SK-N-SH (cell line): ENCODE data around the gene MTCP1. TPM values are rescaled to one million over a fixed set of nuclear protein-coding genes. Genes with fewer than 3 reads are reported as not detected.

Source experiments
- CTCF ChIA-PET: fragments of 300-600, 350-600 bp; formaldehyde crosslinking; extraction: SDS; loops from one replicate; lab custom pipeline; 2021; lab: Yijun Ruan, JAX
- POLR2A ChIA-PET: fragments of 350-600 bp; sonication (Branson Sonifier 250); formaldehyde crosslinking; extraction: SDS; loops from one replicate; lab custom pipeline; 2020; ENCODE audit warnings: antibody characterized with exemption, inconsistent platforms; lab: Yijun Ruan, JAX
- DNase-seq: peaks from one replicate; pipeline ENCODE4 v3.0.0; 2012
- H2AFZ ChIP-seq: fragments of 200-600 bp; sonication (generic); 2 replicates; pipeline ENCODE4 v1.8.1; 2016; ENCODE audit warnings: antibody characterized with exemption, mild to moderate bottlenecking, low read depth
- H3F3A ChIP-seq: fragments of 200-600 bp; sonication (generic); replicated peaks from 2 replicates; pipeline ENCODE3; 2016; ENCODE audit warnings: antibody characterized with exemption, mild to moderate bottlenecking; ENCODE audit not compliant: insufficient read depth
- H3K27ac ChIP-seq, 2 experiments: fragments of 200-500 bp in 1 of 2; fragments of 200-600 bp in 1 of 2; sonication (Bioruptor generic) in 1 of 2; sonication (generic), shearing (Covaris generic) in 1 of 2; 2 replicates each; pipeline versions ENCODE4 v1.5.1 to v1.6.1; 2014 to 2016; ENCODE audit warnings: low read depth in 2 of 2, inconsistent platforms in 1 of 2, low read length in 1 of 2, mild to moderate bottlenecking in 1 of 2, mixed read lengths in 1 of 2
- H3K27me3 ChIP-seq: fragments of 200-600 bp; sonication (generic), shearing (Covaris generic); 2 replicates; pipeline ENCODE4 v1.6.1; 2016; ENCODE audit warnings: mixed run types; ENCODE audit not compliant: insufficient read depth
- H3K36me3 ChIP-seq, 2 experiments: fragments of 200-500 bp in 1 of 2; fragments of 200-600 bp in 1 of 2; sonication (Bioruptor generic) in 1 of 2; sonication (generic) in 1 of 2; replicated peaks in 1 of 2; 2 replicates each; pipeline versions ENCODE3 to v1.5.1; 2014 to 2016; ENCODE audit warnings: low read length in 1 of 2, mild to moderate bottlenecking in 1 of 2; ENCODE audit not compliant: insufficient read depth in 2 of 2, control insufficient read depth in 1 of 2
- H3K4me1 ChIP-seq, 2 experiments: fragments of 200-500 bp in 1 of 2; fragments of 200-600 bp in 1 of 2; sonication (Bioruptor generic) in 1 of 2; sonication (generic), shearing (Covaris generic) in 1 of 2; 2 replicates each; pipeline versions ENCODE4 v1.5.1 to v1.6.1; 2014 to 2016; ENCODE audit warnings: low read depth in 1 of 2, low read length in 1 of 2, mixed run types in 1 of 2; ENCODE audit not compliant: insufficient read depth in 2 of 2, control insufficient read depth in 1 of 2
- H3K4me2 ChIP-seq: fragments of 200-600 bp; sonication (generic), shearing (Covaris generic); 2 replicates; pipeline ENCODE4 v1.6.1; 2017; ENCODE audit warnings: mixed run types
- H3K4me3 ChIP-seq, 2 experiments: fragments of 200-500 bp in 1 of 2; fragments of 200-600 bp in 1 of 2; sonication (Bioruptor generic) in 1 of 2; sonication (generic), shearing (Covaris generic) in 1 of 2; 2 replicates each; pipeline versions ENCODE4 v1.5.1 to v1.8.1; 2014 to 2016; ENCODE audit warnings: low read depth in 2 of 2, inconsistent platforms in 1 of 2, low read length in 1 of 2, mild to moderate bottlenecking in 1 of 2, mixed read lengths in 1 of 2, moderate library complexity in 1 of 2
- H3K79me2 ChIP-seq: fragments of 200-600 bp; sonication (generic); 2 replicates; pipeline ENCODE4 v1.8.1; 2017; ENCODE audit warnings: mild to moderate bottlenecking; ENCODE audit not compliant: insufficient read depth
- H3K9ac ChIP-seq: fragments of 200-600 bp; sonication (generic); 2 replicates; pipeline ENCODE4 v1.6.1; 2017; ENCODE audit warnings: mixed run types
- H3K9me2 ChIP-seq: fragments of 200-600 bp; sonication (generic); 2 replicates; pipeline ENCODE4 v1.6.1; 2017; ENCODE audit warnings: mixed run types
- H3K9me3 ChIP-seq: fragments of 200-600 bp; sonication (generic); 2 replicates; pipeline ENCODE4 v1.6.1; 2017; ENCODE audit warnings: mixed run types, mild to moderate bottlenecking, moderate library complexity
- H4K20me1 ChIP-seq: fragments of 200-600 bp; sonication (generic); 2 replicates; pipeline ENCODE4 v1.6.1; 2017; ENCODE audit warnings: mild to moderate bottlenecking, mixed run types; ENCODE audit not compliant: insufficient read depth
- CHD2 ChIP-seq: fragments of 150-350 bp; IDR thresholded peaks from 2 replicates; pipeline ENCODE4 v1.6.1; 2018; ENCODE audit warnings: low read length; ENCODE audit not compliant: partially characterized antibody
- EZH2phosphoT487 ChIP-seq: fragments of 200-600 bp; sonication (generic); IDR thresholded peaks from 2 replicates; pipeline ENCODE4 v1.6.1; 2017; ENCODE audit warnings: low read depth, mixed run types, mild to moderate bottlenecking, antibody characterized with exemption, moderate library complexity, borderline replicate concordance
- FOXM1 ChIP-seq: IDR thresholded peaks from 2 replicates; pipeline ENCODE4 v1.4.0; 2012; ENCODE audit warnings: low read depth, mild to moderate bottlenecking
- GABPA ChIP-seq: IDR thresholded peaks from 2 replicates; pipeline ENCODE4 v1.4.0; 2012; ENCODE audit warnings: low read depth, mild to moderate bottlenecking
- MEF2A ChIP-seq: IDR thresholded peaks from 2 replicates; pipeline ENCODE4 v1.4.0; 2012; ENCODE audit warnings: low read depth, borderline replicate concordance
- NRF1 ChIP-seq: IDR thresholded peaks from 2 replicates; pipeline ENCODE4 v1.6.1; 2012; ENCODE audit warnings: low read depth, mild to moderate bottlenecking, low read length
- RCOR1 ChIP-seq: fragments of 150-350 bp; IDR thresholded peaks from 2 replicates; pipeline ENCODE4 v1.6.1; 2017; ENCODE audit warnings: antibody characterized with exemption, low read length
- REST ChIP-seq: IDR thresholded peaks from 2 replicates; pipeline ENCODE4 v1.6.1; 2012; ENCODE audit warnings: mild to moderate bottlenecking, low read depth, low read length, moderate library complexity
- RXRA ChIP-seq: IDR thresholded peaks from 2 replicates; pipeline ENCODE4 v1.4.0; 2012; ENCODE audit warnings: low read depth, mild to moderate bottlenecking, borderline replicate concordance
- SMC3 ChIP-seq: IDR thresholded peaks from 2 replicates; pipeline ENCODE4 v1.6.1; 2012; ENCODE audit warnings: low read depth, low read length, improper control_type of control experiment
- TCF12 ChIP-seq: IDR thresholded peaks from 2 replicates; pipeline ENCODE4 v1.4.0; 2012
- USF1 ChIP-seq: IDR thresholded peaks from 2 replicates; pipeline ENCODE4 v1.4.0; 2012; ENCODE audit warnings: low read depth, borderline replicate concordance
- WGBS: methylation state at CpG from one replicate; pipeline ENCODE4 v1.1.6; 2017; ENCODE audit warnings: low lambda C conversion rate; 5-methylcytosine and 5-hydroxymethylcytosine counted together
- polyA plus RNA-seq, 3 experiments: library from polyadenylated mRNA; depleted of rRNA; stranded (reverse); fragments of >200 nt; gene quantifications; 2 replicates each; pipeline ENCODE4 v1.2.3, GENCODE V29; 2012
- TF ChIP-seq, protein P1 (sequence below): fragments of 150-350 bp; IDR thresholded peaks from 2 replicates; pipeline ENCODE4 v1.6.1; 2017; ENCODE audit warnings: antibody characterized with exemption, low read length, low read depth, borderline replicate concordance
- TF ChIP-seq, protein P2 (sequence below): IDR thresholded peaks from 2 replicates; pipeline ENCODE4; 2012
- TF ChIP-seq, protein P3 (sequence below): fragments of 200-600 bp; sonication (generic); IDR thresholded peaks from 2 replicates; pipeline ENCODE4 v1.6.1; 2017; ENCODE audit warnings: antibody characterized with exemption, mild to moderate bottlenecking, moderate library complexity
- TF ChIP-seq, protein P4 (sequence below): IDR thresholded peaks from 2 replicates; pipeline ENCODE4 v1.4.0; 2012; ENCODE audit warnings: low read depth
- TF ChIP-seq, protein P5 (sequence below): fragments of 150-350 bp; IDR thresholded peaks from 2 replicates; pipeline ENCODE4 v1.6.1; 2016; ENCODE audit warnings: mild to moderate bottlenecking, low read depth, low read length

Gene MTCP1
- polyA plus RNA-seq, 1 of the 3 experiments (the other 2 are of a cell fraction), result 3.7 TPM

- Histone ChIP-seq H3K4me3 (peak overlapping the region; percentile 55 to 72), H3K4me2 (peak overlapping the region; percentile 60), H3K27ac (peak overlapping the region; percentile 60 to 76; a peak in 3 of 4 replicates), H3K9ac (peak overlapping the region; percentile 65), H3K79me2 (peaks cover 42% of the 10 kb centered on the region), H3F3A (peaks cover 5% of the 10 kb centered on the region), H4K20me1 (no peaks in the 10 kb centered on the region), H2AFZ (peak overlapping the region; percentile 56; the same call in 1 of the 2 replicates), H3K36me3 (peaks cover 0 to 10% of the 10 kb centered on the region in 2 experiments), H3K27me3 (no peaks in the 10 kb centered on the region), H3K9me3 (no peaks in the 10 kb centered on the region), H3K9me2 (no peaks in the 10 kb centered on the region), H3K4me1 (no peaks in the 10 kb centered on the region; a peak in 2 of 4 replicates)
- WGBS, result 6% methylated on average over 25 of the region's 25 CpGs
- no peak for TF ChIP-seq EZH2phosphoT487
- TF ChIP-seq RCOR1, result no peak
- TF ChIP-seq MEF2A, result no peak
- TF ChIP-seq TCF12, result no peak
- TF ChIP-seq, protein P1, sequence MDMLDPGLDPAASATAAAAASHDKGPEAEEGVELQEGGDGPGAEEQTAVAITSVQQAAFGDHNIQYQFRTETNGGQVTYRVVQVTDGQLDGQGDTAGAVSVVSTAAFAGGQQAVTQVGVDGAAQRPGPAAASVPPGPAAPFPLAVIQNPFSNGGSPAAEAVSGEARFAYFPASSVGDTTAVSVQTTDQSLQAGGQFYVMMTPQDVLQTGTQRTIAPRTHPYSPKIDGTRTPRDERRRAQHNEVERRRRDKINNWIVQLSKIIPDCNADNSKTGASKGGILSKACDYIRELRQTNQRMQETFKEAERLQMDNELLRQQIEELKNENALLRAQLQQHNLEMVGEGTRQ, result no peak
- TF ChIP-seq REST, result no peak
- TF ChIP-seq FOXM1, result no peak
- no peak for TF ChIP-seq SMC3
- TF ChIP-seq, protein P2, sequence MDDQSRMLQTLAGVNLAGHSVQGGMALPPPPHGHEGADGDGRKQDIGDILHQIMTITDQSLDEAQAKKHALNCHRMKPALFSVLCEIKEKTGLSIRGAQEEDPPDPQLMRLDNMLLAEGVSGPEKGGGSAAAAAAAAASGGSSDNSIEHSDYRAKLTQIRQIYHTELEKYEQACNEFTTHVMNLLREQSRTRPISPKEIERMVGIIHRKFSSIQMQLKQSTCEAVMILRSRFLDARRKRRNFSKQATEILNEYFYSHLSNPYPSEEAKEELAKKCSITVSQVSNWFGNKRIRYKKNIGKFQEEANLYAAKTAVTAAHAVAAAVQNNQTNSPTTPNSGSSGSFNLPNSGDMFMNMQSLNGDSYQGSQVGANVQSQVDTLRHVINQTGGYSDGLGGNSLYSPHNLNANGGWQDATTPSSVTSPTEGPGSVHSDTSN, result no peak
- TF ChIP-seq, protein P3, sequence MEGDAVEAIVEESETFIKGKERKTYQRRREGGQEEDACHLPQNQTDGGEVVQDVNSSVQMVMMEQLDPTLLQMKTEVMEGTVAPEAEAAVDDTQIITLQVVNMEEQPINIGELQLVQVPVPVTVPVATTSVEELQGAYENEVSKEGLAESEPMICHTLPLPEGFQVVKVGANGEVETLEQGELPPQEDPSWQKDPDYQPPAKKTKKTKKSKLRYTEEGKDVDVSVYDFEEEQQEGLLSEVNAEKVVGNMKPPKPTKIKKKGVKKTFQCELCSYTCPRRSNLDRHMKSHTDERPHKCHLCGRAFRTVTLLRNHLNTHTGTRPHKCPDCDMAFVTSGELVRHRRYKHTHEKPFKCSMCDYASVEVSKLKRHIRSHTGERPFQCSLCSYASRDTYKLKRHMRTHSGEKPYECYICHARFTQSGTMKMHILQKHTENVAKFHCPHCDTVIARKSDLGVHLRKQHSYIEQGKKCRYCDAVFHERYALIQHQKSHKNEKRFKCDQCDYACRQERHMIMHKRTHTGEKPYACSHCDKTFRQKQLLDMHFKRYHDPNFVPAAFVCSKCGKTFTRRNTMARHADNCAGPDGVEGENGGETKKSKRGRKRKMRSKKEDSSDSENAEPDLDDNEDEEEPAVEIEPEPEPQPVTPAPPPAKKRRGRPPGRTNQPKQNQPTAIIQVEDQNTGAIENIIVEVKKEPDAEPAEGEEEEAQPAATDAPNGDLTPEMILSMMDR, result no peak
- no peak for TF ChIP-seq GABPA
- TF ChIP-seq, protein P4, sequence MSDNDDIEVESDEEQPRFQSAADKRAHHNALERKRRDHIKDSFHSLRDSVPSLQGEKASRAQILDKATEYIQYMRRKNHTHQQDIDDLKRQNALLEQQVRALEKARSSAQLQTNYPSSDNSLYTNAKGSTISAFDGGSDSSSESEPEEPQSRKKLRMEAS, result no peak
- TF ChIP-seq NRF1, result no peak
- no peak for TF ChIP-seq RXRA
- TF ChIP-seq CHD2, result no peak
- no peak for TF ChIP-seq USF1
- TF ChIP-seq, protein P5, sequence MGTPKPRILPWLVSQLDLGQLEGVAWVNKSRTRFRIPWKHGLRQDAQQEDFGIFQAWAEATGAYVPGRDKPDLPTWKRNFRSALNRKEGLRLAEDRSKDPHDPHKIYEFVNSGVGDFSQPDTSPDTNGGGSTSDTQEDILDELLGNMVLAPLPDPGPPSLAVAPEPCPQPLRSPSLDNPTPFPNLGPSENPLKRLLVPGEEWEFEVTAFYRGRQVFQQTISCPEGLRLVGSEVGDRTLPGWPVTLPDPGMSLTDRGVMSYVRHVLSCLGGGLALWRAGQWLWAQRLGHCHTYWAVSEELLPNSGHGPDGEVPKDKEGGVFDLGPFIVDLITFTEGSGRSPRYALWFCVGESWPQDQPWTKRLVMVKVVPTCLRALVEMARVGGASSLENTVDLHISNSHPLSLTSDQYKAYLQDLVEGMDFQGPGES, result no peak
- DNase-seq, result no peak
- ChIA-PET CTCF (interaction anchor here (1.4 kb wide), 1 partner anchor 15 kb away, joined by 5 read pairs; no protein-coding TSS in a partner anchor), POLR2A (no interaction called here)
Measured at GRCh38 chrX:155071694-155072280, 851 bp upstream of the MTCP1 start.
